Endothelial cell of umbilical vein (primary cell): ENCODE results near the gene LDB3. TPM values are rescaled to one million over a fixed set of nuclear protein-coding genes. Genes with fewer than 3 reads are reported as not detected.

Experiments
- BruUV-seq: library from RNA; stranded (reverse); fragments of 400-500 nt; replicated peaks from 2 replicates; lab custom pipeline; 2021; lab: Mats Ljungman, UMichigan
- CTCF ChIA-PET: fragments of 300-600, 350-600 bp; sonication (Branson Sonifier 250); formaldehyde crosslinking; loops from one replicate; lab custom pipeline; 2021; ENCODE audit warnings: antibody characterized with exemption, inconsistent platforms; lab: Charles Lee
- POLR2A ChIA-PET: fragments of 300-600, 350-600 bp; sonication (Branson Sonifier 250); formaldehyde crosslinking; loops from one replicate; lab custom pipeline; 2021; ENCODE audit warnings: antibody characterized with exemption, inconsistent platforms; lab: Charles Lee
- DNase-seq: peaks from one replicate; pipeline ENCODE4 v3.0.0-alpha.2; 2011; ENCODE audit warnings: low read depth, low spot score
- FAIRE-seq: peaks from 2 replicates; lab custom pipeline; 2011; peaks lifted over from hg19 to GRCh38; lab: Jason Lieb, UNC
- H2AFZ ChIP-seq: 2 replicates; pipeline ENCODE4 v1.6.0; 2012; ENCODE audit warnings: low read depth, low read length, control low read depth, inconsistent platforms
- H3K27ac ChIP-seq: 2 replicates; pipeline ENCODE4 v1.5.1; 2011; ENCODE audit warnings: low read depth, mild to moderate bottlenecking, control low read depth, low read length, moderate library complexity; ENCODE audit not compliant: insufficient read depth
- H3K27me3 ChIP-seq, 2 experiments: 2 replicates each; pipeline versions ENCODE4 v1.6.0 to v1.6.1; 2011; ENCODE audit warnings: low read length in 2 of 2, mixed read lengths in 1 of 2; ENCODE audit not compliant: control insufficient read depth in 2 of 2, insufficient read depth in 2 of 2
- H3K36me3 ChIP-seq, 2 experiments: 2 replicates in 1 of 2; 3 replicates in 1 of 2; pipeline ENCODE4 v1.5.1; 2011; ENCODE audit warnings: low read length in 2 of 2, mild to moderate bottlenecking in 1 of 2, moderate library complexity in 1 of 2; ENCODE audit not compliant: control insufficient read depth in 2 of 2, insufficient read depth in 2 of 2; ENCODE audit errors: extremely low read depth in 1 of 2
- H3K4me1 ChIP-seq: 3 replicates; pipeline ENCODE4 v1.5.1; 2011; ENCODE audit warnings: mild to moderate bottlenecking, low read length; ENCODE audit not compliant: control insufficient read depth, insufficient read depth; ENCODE audit errors: extremely low read depth
- H3K4me2 ChIP-seq: 2 replicates; pipeline ENCODE4 v1.6.1; 2011; ENCODE audit warnings: low read length, control low read depth, mixed read lengths; ENCODE audit not compliant: insufficient read depth
- H3K4me3 ChIP-seq, 3 experiments: fragments of 200-600 bp in 1 of 3; sonication (generic), shearing (Covaris generic) in 1 of 3; replicated peaks in 1 of 3; 2 replicates each; pipeline ENCODE4 v1.5.1; 2011 to 2016; ENCODE audit warnings: control low read depth in 3 of 3, low read length in 3 of 3, mild to moderate bottlenecking in 2 of 3, inconsistent platforms in 1 of 3, low read depth in 1 of 3, moderate library complexity in 1 of 3; ENCODE audit not compliant: insufficient read depth in 1 of 3
- H3K79me2 ChIP-seq: 2 replicates; pipeline ENCODE4 v1.6.0; 2012; ENCODE audit warnings: low read length, inconsistent platforms; ENCODE audit not compliant: control insufficient read depth, insufficient read depth
- H3K9ac ChIP-seq: replicated peaks from 2 replicates; pipeline ENCODE3; 2011; ENCODE audit warnings: low read length, control low read depth; ENCODE audit not compliant: insufficient read depth; ENCODE audit errors: extremely low read depth
- H3K9me1 ChIP-seq: replicated peaks from 3 replicates; pipeline ENCODE4 v1.6.0; 2011; ENCODE audit warnings: mild to moderate bottlenecking, low read length; ENCODE audit not compliant: control insufficient read depth, insufficient read depth; ENCODE audit errors: extremely low read depth
- H3K9me3 ChIP-seq: replicated peaks from 2 replicates; pipeline ENCODE4 v1.5.1; 2012; ENCODE audit warnings: low read length, inconsistent platforms; ENCODE audit not compliant: control insufficient read depth, insufficient read depth
- H4K20me1 ChIP-seq: replicated peaks from 2 replicates; pipeline ENCODE3; 2011; ENCODE audit warnings: mild to moderate bottlenecking, low read length; ENCODE audit not compliant: control insufficient read depth, insufficient read depth; ENCODE audit errors: extremely low read depth
- CTCF ChIP-seq, 2 donors: IDR thresholded peaks; 1 replicate in 1 of 2; 2 replicates in 1 of 2; pipeline ENCODE4 v1.5.1; 2011; ENCODE audit warnings: low read length in 2 of 2, mild to moderate bottlenecking in 2 of 2, moderate library complexity in 2 of 2, control low read depth in 1 of 2, inconsistent platforms in 1 of 2, low read depth in 1 of 2; ENCODE audit not compliant: insufficient read depth in 1 of 2; ENCODE audit errors: extremely low read depth in 1 of 2
- EZH2 ChIP-seq: IDR thresholded peaks from 2 replicates; pipeline ENCODE4 v1.6.1; 2012; ENCODE audit warnings: borderline replicate concordance, low read depth, mild to moderate bottlenecking, moderate library complexity, low read length, inconsistent platforms; ENCODE audit not compliant: severe bottlenecking
- FOS ChIP-seq: IDR thresholded peaks from 2 replicates; pipeline ENCODE4 v1.6.1; 2011; ENCODE audit warnings: mild to moderate bottlenecking, low read length, moderate library complexity, borderline replicate concordance; ENCODE audit not compliant: insufficient read depth
- JUN ChIP-seq: IDR thresholded peaks from 2 replicates; pipeline ENCODE4 v1.6.1; 2011; ENCODE audit warnings: borderline replicate concordance, low read depth; ENCODE audit not compliant: insufficient read length, insufficient read depth
- MAX ChIP-seq: IDR thresholded peaks from 2 replicates; pipeline ENCODE4 v1.6.1; 2011; ENCODE audit not compliant: insufficient read depth, insufficient read length
- MYC ChIP-seq: IDR thresholded peaks from one replicate; pipeline ENCODE4 v1.6.1; 2011; ENCODE audit warnings: mild to moderate bottlenecking, low read depth, low read length
- POLR2A ChIP-seq: IDR thresholded peaks from 2 replicates; pipeline ENCODE4 v1.6.1; 2012; ENCODE audit warnings: low read depth, mild to moderate bottlenecking, control low read depth, low read length
- POLR2AphosphoS5 ChIP-seq: IDR thresholded peaks from 2 replicates; pipeline ENCODE4 v1.6.1; 2012; ENCODE audit warnings: low read depth, mild to moderate bottlenecking, control low read depth, low read length, moderate library complexity; ENCODE audit not compliant: insufficient read depth
- dilution Hi-C: fragments of 300-500 bp; cut with MboI; formaldehyde crosslinking; loops from one replicate; pipeline ENCODE4 v1.15.0; 2019; ENCODE audit warnings: low sequenced_read_pairs; ENCODE audit not compliant: extremely low pct_ligation_motif_present
- intact Hi-C: fragments of 100-400 bp; cut with micrococcal nuclease; formaldehyde crosslinking; loops from one replicate; pipeline ENCODE4 v1.10.0; 2022
- polyA plus RNA-seq, 4 experiments: library from polyadenylated mRNA; depleted of rRNA in 3 of 4; stranded (reverse) in 3 of 4; unstranded in 1 of 4; fragments of >200 nt; gene quantifications; 2 replicates each; pipeline versions ENCODE4 v1.2.1 to v1.2.3, GENCODE V29; 2011 to 2012; ENCODE audit warnings: missing spikeins in 1 of 4
- total RNA-seq: library from RNA; stranded (reverse); gene quantifications from 2 replicates; pipeline ENCODE4 v1.2.3, GENCODE V29; 2021

The LDB3 gene
- total and polyA plus RNA-seq, 2 donors (not counting 3 experiments of a cell fraction or from before 2014, with no cell fraction given), result not detected

- no peak overlapping the region for H3K4me3 ChIP-seq
- no peaks in the 10 kb centered on the region for H3K9me3 ChIP-seq
- dilution Hi-C loops (no loop called here), intact Hi-C loops (no loop called here)
- H3K27me3 ChIP-seq, result peaks cover 72 to 81% of the 10 kb centered on the region in 2 experiments
- no peak overlapping the region for H3K27ac ChIP-seq
- H3K4me2 ChIP-seq, result no peak overlapping the region
- CTCF ChIA-PET, result interaction anchor here (0.9 to 2.2 kb wide), 7 partner anchors 9 to 333 kb away, joined by 3 to 7 read pairs (median 3); partner anchors contain the start of gene BMPR1A
- H2AFZ ChIP-seq, result no peak overlapping the region
- no peaks in the 10 kb centered on the region for H3K79me2 ChIP-seq
- H3K9ac ChIP-seq, result no peak overlapping the region
- BruUV-seq, result no TSS peak
- TF ChIP-seq EZH2, result no peak
- no peak for TF ChIP-seq JUN
- no peak for TF ChIP-seq FOS
- no peak for TF ChIP-seq MAX
- TF ChIP-seq POLR2AphosphoS5, result no peak
- no peak for TF ChIP-seq POLR2A
- TF ChIP-seq CTCF (IDR thresholded peaks at IDR 0.05; ENCODE audit: extremely low read depth in 1 of 2, insufficient read depth in 1 of 2, low read depth in 1 of 2, low read length in 2 of 2), result no peak
- TF ChIP-seq MYC, result no peak
- H3K4me1 ChIP-seq, result no peaks in the 10 kb centered on the region
- no peak for FAIRE-seq
- no peaks in the 10 kb centered on the region for H3K36me3 ChIP-seq
- H3K9me1 ChIP-seq, result no peaks in the 10 kb centered on the region
- POLR2A ChIA-PET, result no interaction called here
- DNase-seq, result no peak
- H4K20me1 ChIP-seq, result no peaks in the 10 kb centered on the region
Observed at GRCh38 chr10:86732771-86733170, 64.5 kb downstream of the LDB3 start.
